SU-DHL-6 (cell line): ENCODE results near the gene TFB1M.
"Not testable (repeated sequence)": the region's sequence is repeated elsewhere in the genome, so short reads cannot be mapped to it uniquely, and the experiment has no call there.

Experiments
- H2AFZ ChIP-seq: fragments of 200-600 bp; sonication (generic); 2 replicates; pipeline ENCODE4 v1.6.1; 2014; ENCODE audit warnings: low read depth, mild to moderate bottlenecking, moderate library complexity, mixed read lengths, antibody characterized with exemption, low read length; ENCODE audit not compliant: severe bottlenecking
- H3F3A ChIP-seq: fragments of 200-600 bp; shearing (Covaris generic); 2 replicates; pipeline ENCODE4 v1.6.0; 2016; ENCODE audit warnings: antibody characterized with exemption, mild to moderate bottlenecking; ENCODE audit not compliant: insufficient read depth
- H3K27ac ChIP-seq: fragments of 200-600 bp; sonication (generic); 2 replicates; pipeline ENCODE4 v1.5.1; 2016; ENCODE audit warnings: low read depth, mild to moderate bottlenecking, low read length, moderate library complexity, mixed read lengths
- H3K27me3 ChIP-seq: fragments of 200-600 bp; sonication (generic), shearing (Covaris generic); 2 replicates; pipeline ENCODE4 v1.6.0; 2014; ENCODE audit warnings: mild to moderate bottlenecking, low read length
- H3K36me3 ChIP-seq: fragments of 200-600 bp; sonication (generic); 2 replicates; pipeline ENCODE4 v1.6.1; 2014; ENCODE audit warnings: mild to moderate bottlenecking, low read length, mixed read lengths
- H3K4me2 ChIP-seq: fragments of 300-600, 200-600 bp; shearing (Covaris generic), sonication (generic); 2 replicates; pipeline ENCODE4 v1.6.0; 2014; ENCODE audit warnings: low read length, low read depth, mild to moderate bottlenecking; ENCODE audit not compliant: poor library complexity, severe bottlenecking
- H3K4me3 ChIP-seq: fragments of 200-600 bp; sonication (generic); 2 replicates; pipeline ENCODE4 v1.5.1; 2014; ENCODE audit warnings: antibody characterized with exemption, low read length, mild to moderate bottlenecking, mixed read lengths; ENCODE audit not compliant: insufficient read depth, poor library complexity, severe bottlenecking
- H3K79me2 ChIP-seq: fragments of 200-600 bp; sonication (generic); 2 replicates; pipeline ENCODE4 v1.6.1; 2014; ENCODE audit warnings: mild to moderate bottlenecking, low read length, moderate library complexity; ENCODE audit not compliant: insufficient read depth
- H3K9ac ChIP-seq: fragments of 200-600 bp; sonication (generic); 2 replicates; pipeline ENCODE4 v1.7.0; 2014; ENCODE audit warnings: mild to moderate bottlenecking, low read length
- H3K9me2 ChIP-seq: fragments of 200-600 bp; sonication (generic); replicated peaks from 2 replicates; pipeline ENCODE4 v1.6.1; 2014; ENCODE audit warnings: low read length; ENCODE audit not compliant: insufficient read depth
- H3K9me3 ChIP-seq: fragments of 200-600 bp; sonication (generic); 2 replicates; pipeline ENCODE4 v1.6.1; 2014; ENCODE audit warnings: low read length, mixed read lengths; ENCODE audit not compliant: insufficient read depth
- H4K20me1 ChIP-seq: fragments of 200-600 bp; sonication (generic); 2 replicates; pipeline ENCODE4 v1.6.1; 2014; ENCODE audit warnings: low read depth, mild to moderate bottlenecking, antibody characterized with exemption, low read length, moderate library complexity, mixed read lengths
- EZH2phosphoT487 ChIP-seq: fragments of 200-600 bp; sonication (generic), shearing (Covaris generic); conservative IDR thresholded peaks from 2 replicates; pipeline ENCODE4 v1.6.1; 2018; ENCODE audit warnings: mild to moderate bottlenecking, antibody characterized with exemption, low read length, moderate library complexity, mixed read lengths
- TF ChIP-seq, protein P1 (sequence below): fragments of 200-600 bp; sonication (generic); IDR thresholded peaks from one replicate; pipeline ENCODE4 v1.5.1; 2017; ENCODE audit warnings: antibody characterized with exemption, mild to moderate bottlenecking, low read length, moderate library complexity; ENCODE audit not compliant: insufficient read depth, poor library complexity, severe bottlenecking

Gene TFB1M

DNA sequence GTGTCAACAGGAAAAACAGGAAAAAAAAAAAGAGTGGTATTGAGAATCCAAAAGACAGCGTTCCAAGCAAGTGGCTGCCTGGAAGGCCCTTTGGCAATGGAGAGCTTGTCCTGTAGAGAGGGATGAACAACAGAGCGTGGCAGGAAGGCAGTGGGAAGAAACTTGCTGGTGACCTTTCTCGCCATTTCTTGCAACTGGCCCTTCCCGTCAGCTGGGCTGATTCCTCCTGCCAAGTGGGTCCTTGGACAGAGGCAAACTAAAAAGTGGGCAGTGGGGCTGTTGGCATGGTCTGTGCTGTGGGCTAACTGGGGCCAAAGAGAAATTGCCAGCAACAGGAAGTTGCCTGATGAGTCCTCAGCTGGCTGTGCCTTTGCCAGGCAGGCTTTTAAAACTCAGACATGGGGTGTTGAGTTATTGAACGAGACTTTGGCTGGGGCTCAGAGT lies 94.4 kb downstream of the TFB1M start:
- Histone ChIP-seq H3K79me2 (peaks cover 21% of the 10 kb centered on the region), H4K20me1 (no peaks in the 10 kb centered on the region), H3K27me3 (no peaks in the 10 kb centered on the region), H3F3A (no peaks in the 10 kb centered on the region), H3K4me3 (no peak overlapping the region), H2AFZ (no peak overlapping the region), H3K9me2 (no peaks in the 10 kb centered on the region), H3K9me3 (no peaks in the 10 kb centered on the region), H3K4me2 (no peak overlapping the region), H3K27ac (no peak overlapping the region), H3K36me3 (no peaks in the 10 kb centered on the region), H3K9ac (no peak overlapping the region)
- no peak for TF ChIP-seq EZH2phosphoT487
- TF ChIP-seq, protein P1, sequence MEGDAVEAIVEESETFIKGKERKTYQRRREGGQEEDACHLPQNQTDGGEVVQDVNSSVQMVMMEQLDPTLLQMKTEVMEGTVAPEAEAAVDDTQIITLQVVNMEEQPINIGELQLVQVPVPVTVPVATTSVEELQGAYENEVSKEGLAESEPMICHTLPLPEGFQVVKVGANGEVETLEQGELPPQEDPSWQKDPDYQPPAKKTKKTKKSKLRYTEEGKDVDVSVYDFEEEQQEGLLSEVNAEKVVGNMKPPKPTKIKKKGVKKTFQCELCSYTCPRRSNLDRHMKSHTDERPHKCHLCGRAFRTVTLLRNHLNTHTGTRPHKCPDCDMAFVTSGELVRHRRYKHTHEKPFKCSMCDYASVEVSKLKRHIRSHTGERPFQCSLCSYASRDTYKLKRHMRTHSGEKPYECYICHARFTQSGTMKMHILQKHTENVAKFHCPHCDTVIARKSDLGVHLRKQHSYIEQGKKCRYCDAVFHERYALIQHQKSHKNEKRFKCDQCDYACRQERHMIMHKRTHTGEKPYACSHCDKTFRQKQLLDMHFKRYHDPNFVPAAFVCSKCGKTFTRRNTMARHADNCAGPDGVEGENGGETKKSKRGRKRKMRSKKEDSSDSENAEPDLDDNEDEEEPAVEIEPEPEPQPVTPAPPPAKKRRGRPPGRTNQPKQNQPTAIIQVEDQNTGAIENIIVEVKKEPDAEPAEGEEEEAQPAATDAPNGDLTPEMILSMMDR, result no peak

DNA sequence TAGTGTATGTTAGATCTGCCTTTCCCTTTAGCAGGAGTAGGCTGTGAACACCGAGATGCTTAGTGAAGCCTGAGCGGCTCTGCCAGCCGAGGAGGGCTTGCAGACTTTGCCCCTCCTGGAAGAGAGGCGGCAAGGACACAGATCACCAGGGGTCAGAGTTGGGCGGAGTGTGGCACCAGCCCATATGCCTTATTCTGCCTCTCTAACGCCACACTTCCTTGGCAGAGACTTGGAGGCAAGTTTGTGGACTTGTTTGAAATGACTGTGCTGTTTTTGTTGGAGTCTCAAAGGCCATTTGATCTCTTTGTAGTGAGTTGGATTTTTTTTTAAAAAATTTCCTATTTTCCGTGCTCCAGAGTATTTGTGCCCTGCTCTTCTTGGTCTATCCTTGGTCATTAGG lies 95.0 kb downstream of the TFB1M start:
- H3F3A ChIP-seq, result peaks cover 2% of the 10 kb centered on the region; the same call in 1 of the 2 replicates
- peaks cover 21% of the 10 kb centered on the region for H3K79me2 ChIP-seq
- H3K36me3 ChIP-seq, result no peaks in the 10 kb centered on the region
- H3K4me2 ChIP-seq, result no peak overlapping the region
- no peaks in the 10 kb centered on the region for H3K27me3 ChIP-seq
- no peaks in the 10 kb centered on the region for H3K9me3 ChIP-seq
- H3K9me2 ChIP-seq, result no peaks in the 10 kb centered on the region
- H3K27ac ChIP-seq, result no peak overlapping the region
- no peak for TF ChIP-seq EZH2phosphoT487
- TF ChIP-seq, protein P1, result no peak
- H2AFZ ChIP-seq, result no peak overlapping the region
- no peak overlapping the region for H3K4me3 ChIP-seq
- no peak overlapping the region for H3K9ac ChIP-seq
- no peaks in the 10 kb centered on the region for H4K20me1 ChIP-seq

DNA sequence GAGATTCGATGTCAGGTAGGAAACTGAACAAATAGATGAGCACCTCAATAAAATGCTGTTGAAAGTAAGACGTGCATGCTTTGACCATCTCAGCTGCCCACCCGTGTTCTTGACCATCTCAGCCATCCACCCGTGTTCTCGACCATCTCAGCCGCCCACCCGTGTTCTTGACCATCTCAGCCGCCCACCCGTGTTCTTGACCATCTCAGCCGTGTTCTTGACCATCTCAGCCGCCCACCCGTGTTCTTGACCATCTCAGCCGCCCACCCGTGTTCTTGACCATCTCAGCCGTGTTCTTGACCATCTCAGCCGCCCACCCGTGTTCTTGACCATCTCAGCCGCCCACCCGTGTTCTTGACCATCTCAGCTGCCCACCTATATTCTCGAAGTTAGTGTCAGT lies 95.6 kb downstream of the TFB1M start:
- not testable (repeated sequence) for H3K9me3 ChIP-seq, H3F3A ChIP-seq, H3K27ac ChIP-seq, H3K36me3 ChIP-seq, H3K4me3 ChIP-seq, H3K9me2 ChIP-seq, H3K4me2 ChIP-seq, H3K27me3 ChIP-seq, H2AFZ ChIP-seq, H4K20me1 ChIP-seq, H3K9ac ChIP-seq
- H3K79me2 ChIP-seq, result peaks cover 15% of the 10 kb centered on the region

GRCh38 chr6:155216312-155217046 lies 97.8 kb downstream of the TFB1M start:
- no peaks in the 10 kb centered on the region for H4K20me1 ChIP-seq
- TF ChIP-seq EZH2phosphoT487, result no peak
- TF ChIP-seq, protein P1, result no peak
- H3F3A ChIP-seq, result peaks cover 2% of the 10 kb centered on the region; the same call in 1 of the 2 replicates
- no peaks in the 10 kb centered on the region for H3K9me2 ChIP-seq
- H3K9ac ChIP-seq, result no peak overlapping the region
- H3K79me2 ChIP-seq, result peaks cover 21% of the 10 kb centered on the region
- no peak overlapping the region for H2AFZ ChIP-seq
- H3K9me3 ChIP-seq, result no peaks in the 10 kb centered on the region
- no peaks in the 10 kb centered on the region for H3K27me3 ChIP-seq
- H3K27ac ChIP-seq, result no peak overlapping the region
- no peak overlapping the region for H3K4me3 ChIP-seq
- H3K36me3 ChIP-seq, result peaks cover 8% of the 10 kb centered on the region
- H3K4me2 ChIP-seq, result no peak overlapping the region
